ENCODE data around the gene FCN1.
A peak's percentile ranks its signal among the peaks of the same experiment; 100 is the strongest.

Gene FCN1

DNA sequence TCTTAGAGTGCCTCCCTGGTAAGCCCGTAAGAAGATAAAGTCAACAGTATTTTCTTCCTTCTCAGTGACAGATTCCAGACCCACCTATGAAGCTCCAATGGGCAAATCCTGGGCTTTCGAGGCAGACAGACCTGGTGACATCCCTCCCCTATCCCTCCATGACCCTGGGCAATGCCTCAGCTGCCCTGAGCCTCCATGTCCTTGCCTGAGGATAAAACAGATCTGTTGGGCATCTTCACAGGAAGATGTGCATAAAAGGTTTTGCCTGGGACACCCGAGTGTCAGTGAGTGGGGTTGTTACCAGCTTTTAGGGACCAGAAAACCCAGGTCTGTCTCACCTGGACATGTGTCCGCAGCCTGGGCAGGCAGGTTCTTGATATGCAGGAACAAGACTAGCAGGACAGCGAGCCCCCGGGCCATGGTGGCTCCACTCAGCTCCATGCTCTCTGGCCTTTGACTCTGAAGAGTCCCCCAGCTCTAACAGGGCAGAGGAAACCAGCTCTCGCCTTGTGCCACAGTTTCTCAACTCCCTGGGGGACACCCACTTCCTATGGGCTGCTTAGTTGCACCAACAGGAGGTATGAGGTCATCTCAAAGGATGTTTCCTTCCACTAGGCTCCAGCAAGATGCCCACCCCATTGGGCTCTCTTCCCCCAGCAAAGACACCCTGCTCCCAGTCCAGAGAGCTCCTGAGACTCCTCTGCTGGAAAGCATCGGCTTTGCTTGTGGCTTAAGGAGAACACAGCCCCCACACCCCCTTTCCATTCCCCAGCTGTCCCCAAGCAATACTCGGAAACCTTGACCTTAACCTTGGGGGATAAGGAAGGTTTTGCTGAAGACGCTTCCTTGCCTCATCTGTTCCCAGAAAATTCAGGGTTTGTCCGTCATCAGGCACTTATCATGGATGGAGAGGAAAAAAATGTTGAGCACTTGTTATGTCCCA, at the start of gene FCN1:
FCN1 (minus strand) TSS at position 482 of the 943 bp plus-strand sequence; CDS start at position 441, 41 bp downstream.
- Histone ChIP-seq H2AFZ (ENCODE audit: low read length) (no peak within 1 kb of the TSS), H3K4me1 (ENCODE audit: insufficient read depth, low read length, poor library complexity, severe bottlenecking) (peaks cover 6% of the 10 kb centered on the region), H3K9me3 (ENCODE audit: insufficient read depth, low read depth, low read length) (peaks cover 14% of the 10 kb centered on the region; the same call in 1 of the 2 replicates), H4K20me1 (ENCODE audit: insufficient read depth, low read length, poor library complexity, severe bottlenecking) (no peaks in the 10 kb centered on the region), H3F3A (ENCODE audit: low read depth) (no peaks in the 10 kb centered on the region), H3K9ac (ENCODE audit: low read depth, low read length, poor library complexity, severe bottlenecking) (peak within 1 kb of the TSS; percentile 43), H3K79me2 (ENCODE audit: insufficient read depth, low read length) (no peaks in the 10 kb centered on the region), H3K9me2 (replicated peaks; ENCODE audit: low read depth, low read length) (no peaks in the 10 kb centered on the region), H3K4me3 (ENCODE audit: low read length, poor library complexity, severe bottlenecking) (peak within 1 kb of the TSS; percentile 40), H3K27me3 (ENCODE audit: insufficient read depth, low read length, poor library complexity, severe bottlenecking) (no peaks in the 10 kb centered on the region), H3K36me3 (ENCODE audit: insufficient read depth, low read length) (no peaks in the 10 kb centered on the region), H3K4me2 (ENCODE audit: low read depth, low read length, poor library complexity, severe bottlenecking) (peak within 1 kb of the TSS; percentile 27)
- TF ChIP-seq, protein P1, sequence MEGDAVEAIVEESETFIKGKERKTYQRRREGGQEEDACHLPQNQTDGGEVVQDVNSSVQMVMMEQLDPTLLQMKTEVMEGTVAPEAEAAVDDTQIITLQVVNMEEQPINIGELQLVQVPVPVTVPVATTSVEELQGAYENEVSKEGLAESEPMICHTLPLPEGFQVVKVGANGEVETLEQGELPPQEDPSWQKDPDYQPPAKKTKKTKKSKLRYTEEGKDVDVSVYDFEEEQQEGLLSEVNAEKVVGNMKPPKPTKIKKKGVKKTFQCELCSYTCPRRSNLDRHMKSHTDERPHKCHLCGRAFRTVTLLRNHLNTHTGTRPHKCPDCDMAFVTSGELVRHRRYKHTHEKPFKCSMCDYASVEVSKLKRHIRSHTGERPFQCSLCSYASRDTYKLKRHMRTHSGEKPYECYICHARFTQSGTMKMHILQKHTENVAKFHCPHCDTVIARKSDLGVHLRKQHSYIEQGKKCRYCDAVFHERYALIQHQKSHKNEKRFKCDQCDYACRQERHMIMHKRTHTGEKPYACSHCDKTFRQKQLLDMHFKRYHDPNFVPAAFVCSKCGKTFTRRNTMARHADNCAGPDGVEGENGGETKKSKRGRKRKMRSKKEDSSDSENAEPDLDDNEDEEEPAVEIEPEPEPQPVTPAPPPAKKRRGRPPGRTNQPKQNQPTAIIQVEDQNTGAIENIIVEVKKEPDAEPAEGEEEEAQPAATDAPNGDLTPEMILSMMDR (conservative IDR thresholded peaks at IDR 0.05; ENCODE audit: low read length), result no peak
- TF ChIP-seq EZH2phosphoT487 (IDR thresholded peaks at IDR 0.05; ENCODE audit: borderline replicate concordance), result no peak

DNA sequence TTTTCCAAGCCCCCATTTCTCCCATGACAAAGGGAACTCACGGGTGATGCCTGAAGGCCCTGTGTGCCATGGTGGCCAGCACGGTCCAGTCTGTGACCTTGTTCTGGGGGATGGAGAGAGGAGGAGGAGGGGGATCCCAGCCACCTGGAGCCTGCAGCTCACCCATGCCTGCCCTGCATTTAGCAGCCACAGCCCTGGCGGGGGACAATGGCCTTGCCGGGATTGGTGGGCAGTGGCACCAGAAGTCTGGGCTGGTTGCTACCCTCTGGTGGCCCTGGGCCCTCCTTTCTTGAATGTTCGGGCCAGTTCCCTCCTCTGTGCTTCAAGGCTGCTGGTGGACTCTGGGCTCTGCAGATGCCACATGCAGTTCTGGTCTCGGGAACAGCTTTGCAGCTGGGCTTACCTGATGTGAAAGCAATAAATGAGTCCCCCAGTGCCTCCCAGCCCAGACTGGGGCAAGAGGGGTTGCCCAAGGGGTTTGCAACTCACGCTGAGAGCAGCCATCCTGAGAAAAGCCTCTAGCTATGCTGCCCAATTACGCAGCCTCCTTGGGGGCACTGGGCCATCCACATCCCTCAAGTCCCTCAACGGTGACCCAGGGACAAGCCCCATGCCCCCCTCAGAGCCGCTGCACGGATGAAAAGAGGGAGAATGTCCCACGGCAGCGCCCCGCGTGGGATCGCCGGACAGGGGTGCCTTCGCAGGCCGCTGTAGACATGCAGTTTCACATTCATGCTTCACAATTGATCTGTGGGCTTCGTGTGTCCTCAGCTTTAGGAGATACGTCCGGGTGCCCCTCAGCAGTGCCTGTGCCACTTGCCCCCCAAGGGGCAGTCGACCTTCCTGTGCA, 49.2 kb upstream of the FCN1 start:
- Histone ChIP-seq H3K9me2 (replicated peaks; ENCODE audit: low read depth, low read length) (no peaks in the 10 kb centered on the region), H3K9me3 (ENCODE audit: insufficient read depth, low read depth, low read length) (peaks cover 9% of the 10 kb centered on the region; the same call in 1 of the 2 replicates), H3K4me3 (ENCODE audit: low read length, poor library complexity, severe bottlenecking) (no peak overlapping the region), H4K20me1 (ENCODE audit: insufficient read depth, low read length, poor library complexity, severe bottlenecking) (no peaks in the 10 kb centered on the region), H3K4me1 (ENCODE audit: insufficient read depth, low read length, poor library complexity, severe bottlenecking) (no peaks in the 10 kb centered on the region), H3K79me2 (ENCODE audit: insufficient read depth, low read length) (no peaks in the 10 kb centered on the region), H3K9ac (ENCODE audit: low read depth, low read length, poor library complexity, severe bottlenecking) (no peak overlapping the region), H3K27me3 (ENCODE audit: insufficient read depth, low read length, poor library complexity, severe bottlenecking) (no peaks in the 10 kb centered on the region), H3F3A (ENCODE audit: low read depth) (no peaks in the 10 kb centered on the region), H3K4me2 (ENCODE audit: low read depth, low read length, poor library complexity, severe bottlenecking) (no peak overlapping the region), H3K36me3 (ENCODE audit: insufficient read depth, low read length) (no peaks in the 10 kb centered on the region), H2AFZ (ENCODE audit: low read length) (no peak overlapping the region)
- TF ChIP-seq, protein P1 (conservative IDR thresholded peaks at IDR 0.05; ENCODE audit: low read length), result no peak
- TF ChIP-seq EZH2phosphoT487 (IDR thresholded peaks at IDR 0.05; ENCODE audit: borderline replicate concordance), result no peak

- Histone ChIP-seq H3K4me1 (ENCODE audit: insufficient read depth, low read length, poor library complexity, severe bottlenecking) (no peaks in the 10 kb centered on the region), H3K36me3 (ENCODE audit: insufficient read depth, low read length) (no peaks in the 10 kb centered on the region), H3K9me2 (replicated peaks; ENCODE audit: low read depth, low read length) (no peaks in the 10 kb centered on the region), H3K79me2 (ENCODE audit: insufficient read depth, low read length) (no peaks in the 10 kb centered on the region), H3K4me3 (ENCODE audit: low read length, poor library complexity, severe bottlenecking) (no peak overlapping the region), H2AFZ (ENCODE audit: low read length) (no peak overlapping the region), H3K4me2 (ENCODE audit: low read depth, low read length, poor library complexity, severe bottlenecking) (no peak overlapping the region), H3K9me3 (ENCODE audit: insufficient read depth, low read depth, low read length) (peaks cover 9% of the 10 kb centered on the region; the same call in 1 of the 2 replicates), H3K9ac (ENCODE audit: low read depth, low read length, poor library complexity, severe bottlenecking) (no peak overlapping the region), H4K20me1 (ENCODE audit: insufficient read depth, low read length, poor library complexity, severe bottlenecking) (no peaks in the 10 kb centered on the region), H3K27me3 (ENCODE audit: insufficient read depth, low read length, poor library complexity, severe bottlenecking) (no peaks in the 10 kb centered on the region), H3F3A (ENCODE audit: low read depth) (no peaks in the 10 kb centered on the region)
- TF ChIP-seq EZH2phosphoT487 (IDR thresholded peaks at IDR 0.05; ENCODE audit: borderline replicate concordance), result no peak
- TF ChIP-seq, protein P1 (conservative IDR thresholded peaks at IDR 0.05; ENCODE audit: low read length), result no peak
Measured at GRCh38 chr9:134966270-134966669, 48.6 kb upstream of the FCN1 start.

Measured in Loucy (cell line).